Measurements from ENCODE around the gene HOXD8.

The HOXD8 gene

GRCh38 chr2:176145085-176145969 lies 15.8 kb downstream of the HOXD8 start:
- Histone ChIP-seq H3K9me3 (ENCODE audit: control insufficient read depth, low read length) (no peaks in the 10 kb centered on the region), H3K27me3 (ENCODE audit: control insufficient read depth, insufficient read depth, low read length) (peaks cover 90% of the 10 kb centered on the region), H3K4me1 (ENCODE audit: control insufficient read depth, insufficient read depth, low read length) (peaks cover 6% of the 10 kb centered on the region), H3K4me3 (ENCODE audit: low read length) (no peak overlapping the region), H3K9ac (ENCODE audit: low read length) (no peak overlapping the region), H3K36me3 (ENCODE audit: control insufficient read depth, insufficient read depth, low read length) (no peaks in the 10 kb centered on the region)

- H3K9ac ChIP-seq (ENCODE audit: low read length), result no peak overlapping the region
- H3K4me1 ChIP-seq (ENCODE audit: control insufficient read depth, insufficient read depth, low read length), result no peaks in the 10 kb centered on the region
- H3K4me3 ChIP-seq (ENCODE audit: low read length), result no peak overlapping the region
- no peaks in the 10 kb centered on the region for H3K9me3 ChIP-seq (ENCODE audit: control insufficient read depth, low read length)
- H3K36me3 ChIP-seq (ENCODE audit: control insufficient read depth, insufficient read depth, low read length), result no peaks in the 10 kb centered on the region
- peaks cover 90% of the 10 kb centered on the region for H3K27me3 ChIP-seq (ENCODE audit: control insufficient read depth, insufficient read depth, low read length)
Observed at GRCh38 chr2:176146101-176146500, 16.6 kb downstream of the HOXD8 start.

GRCh38 chr2:176146645-176147044 lies 17.1 kb downstream of the HOXD8 start:
- H3K4me1 ChIP-seq (ENCODE audit: control insufficient read depth, insufficient read depth, low read length), result no peaks in the 10 kb centered on the region
- H3K27me3 ChIP-seq (ENCODE audit: control insufficient read depth, insufficient read depth, low read length), result peaks cover 90% of the 10 kb centered on the region
- no peak overlapping the region for H3K9ac ChIP-seq (ENCODE audit: low read length)
- H3K4me3 ChIP-seq (ENCODE audit: low read length), result no peak overlapping the region
- no peaks in the 10 kb centered on the region for H3K9me3 ChIP-seq (ENCODE audit: control insufficient read depth, low read length)
- no peaks in the 10 kb centered on the region for H3K36me3 ChIP-seq (ENCODE audit: control insufficient read depth, insufficient read depth, low read length)

GRCh38 chr2:176147210-176147799 lies 17.8 kb downstream of the HOXD8 start:
- Histone ChIP-seq H3K4me3 (ENCODE audit: low read length) (no peak overlapping the region), H3K9me3 (ENCODE audit: control insufficient read depth, low read length) (no peaks in the 10 kb centered on the region), H3K27me3 (ENCODE audit: control insufficient read depth, insufficient read depth, low read length) (peaks cover 90% of the 10 kb centered on the region), H3K9ac (ENCODE audit: low read length) (no peak overlapping the region), H3K4me1 (ENCODE audit: control insufficient read depth, insufficient read depth, low read length) (no peaks in the 10 kb centered on the region), H3K36me3 (ENCODE audit: control insufficient read depth, insufficient read depth, low read length) (no peaks in the 10 kb centered on the region)

- H3K9ac ChIP-seq (ENCODE audit: low read length), result no peak overlapping the region
- H3K4me1 ChIP-seq (ENCODE audit: control insufficient read depth, insufficient read depth, low read length), result no peaks in the 10 kb centered on the region
- no peaks in the 10 kb centered on the region for H3K9me3 ChIP-seq (ENCODE audit: control insufficient read depth, low read length)
- H3K4me3 ChIP-seq (ENCODE audit: low read length), result no peak overlapping the region
- H3K27me3 ChIP-seq (ENCODE audit: control insufficient read depth, insufficient read depth, low read length), result peaks cover 88% of the 10 kb centered on the region
- no peaks in the 10 kb centered on the region for H3K36me3 ChIP-seq (ENCODE audit: control insufficient read depth, insufficient read depth, low read length)
Observed at GRCh38 chr2:176147800-176148496, 18.4 kb downstream of the HOXD8 start.

- Histone ChIP-seq H3K36me3 (ENCODE audit: control insufficient read depth, insufficient read depth, low read length) (no peaks in the 10 kb centered on the region), H3K27me3 (ENCODE audit: control insufficient read depth, insufficient read depth, low read length) (peaks cover 90% of the 10 kb centered on the region), H3K4me3 (ENCODE audit: low read length) (no peak overlapping the region), H3K9me3 (ENCODE audit: control insufficient read depth, low read length) (no peaks in the 10 kb centered on the region), H3K4me1 (ENCODE audit: control insufficient read depth, insufficient read depth, low read length) (no peaks in the 10 kb centered on the region), H3K9ac (ENCODE audit: low read length) (no peak overlapping the region)
Observed at GRCh38 chr2:176148751-176149421, 19.4 kb downstream of the HOXD8 start.

- peaks cover 95% of the 10 kb centered on the region for H3K27me3 ChIP-seq (ENCODE audit: control insufficient read depth, insufficient read depth, low read length)
Observed at GRCh38 chr2:176149481-176149938, 20.0 kb downstream of the HOXD8 start.

GRCh38 chr2:176149939-176150583 lies 20.6 kb downstream of the HOXD8 start:
- H3K27me3 ChIP-seq (ENCODE audit: control insufficient read depth, insufficient read depth, low read length), result peaks cover 95% of the 10 kb centered on the region
- H3K9me3 ChIP-seq (ENCODE audit: control insufficient read depth, low read length), result no peaks in the 10 kb centered on the region
- H3K9ac ChIP-seq (ENCODE audit: low read length), result no peak overlapping the region
- no peaks in the 10 kb centered on the region for H3K36me3 ChIP-seq (ENCODE audit: control insufficient read depth, insufficient read depth, low read length)
- no peak overlapping the region for H3K4me3 ChIP-seq (ENCODE audit: low read length)
- no peaks in the 10 kb centered on the region for H3K4me1 ChIP-seq (ENCODE audit: control insufficient read depth, insufficient read depth, low read length)

More at GRCh38 chr2:176149481-176149938, 20.0 kb downstream of the HOXD8 start:
- Histone ChIP-seq H3K36me3 (ENCODE audit: control insufficient read depth, insufficient read depth, low read length) (no peaks in the 10 kb centered on the region), H3K4me1 (ENCODE audit: control insufficient read depth, insufficient read depth, low read length) (no peaks in the 10 kb centered on the region), H3K9ac (ENCODE audit: low read length) (no peak overlapping the region), H3K4me3 (ENCODE audit: low read length) (no peak overlapping the region), H3K9me3 (ENCODE audit: control insufficient read depth, low read length) (no peaks in the 10 kb centered on the region)

- H3K27me3 ChIP-seq (ENCODE audit: control insufficient read depth, insufficient read depth, low read length), result peaks cover 97% of the 10 kb centered on the region
- H3K9me3 ChIP-seq (ENCODE audit: control insufficient read depth, low read length), result no peaks in the 10 kb centered on the region
- no peak overlapping the region for H3K4me3 ChIP-seq (ENCODE audit: low read length)
- H3K9ac ChIP-seq (ENCODE audit: low read length), result no peak overlapping the region
- no peaks in the 10 kb centered on the region for H3K36me3 ChIP-seq (ENCODE audit: control insufficient read depth, insufficient read depth, low read length)
- H3K4me1 ChIP-seq (ENCODE audit: control insufficient read depth, insufficient read depth, low read length), result no peaks in the 10 kb centered on the region
Observed at GRCh38 chr2:176150584-176151441, 21.3 kb downstream of the HOXD8 start.

GRCh38 chr2:176151442-176152287 lies 22.2 kb downstream of the HOXD8 start, which contains the start of gene HOXD4:
TSS of gene HOXD4 (plus strand) at chr2:176151550. CDS start at chr2:176151634, 84 bp downstream.
- Histone ChIP-seq H3K9me3 (ENCODE audit: control insufficient read depth, low read length) (no peaks in the 10 kb centered on the region), H3K27me3 (ENCODE audit: control insufficient read depth, insufficient read depth, low read length) (peaks cover 97% of the 10 kb centered on the region), H3K9ac (ENCODE audit: low read length) (no peak within 1 kb of the TSS), H3K4me3 (ENCODE audit: low read length) (no peak within 1 kb of the TSS), H3K36me3 (ENCODE audit: control insufficient read depth, insufficient read depth, low read length) (no peaks in the 10 kb centered on the region), H3K4me1 (ENCODE audit: control insufficient read depth, insufficient read depth, low read length) (no peaks in the 10 kb centered on the region)

All from mucosa of stomach (tissue), 1 donor.